Inferior parietal cortex (tissue), 1 donor: Measurements from ENCODE around the gene VEZF1.
"Not testable (repeated sequence)": the region's sequence is repeated elsewhere in the genome, so short reads cannot be mapped to it uniquely, and the experiment has no call there.

Experiments
- DNase-seq: peaks from one replicate; pipeline ENCODE4 v3.0.0-alpha.2; 2016; ENCODE audit errors: extremely low spot score

VEZF1 gene

GRCh38 chr17:57975044-57975443 lies 13.0 kb downstream of the VEZF1 start:
- DNase-seq, result no peak

- DNase-seq, result not testable (repeated sequence)
Observed at GRCh38 chr17:57974053-57974824, 13.8 kb downstream of the VEZF1 start.

GRCh38 chr17:57972151-57972550 lies 15.9 kb downstream of the VEZF1 start:
- no peak for DNase-seq

- DNase-seq, result no peak
Observed at GRCh38 chr17:57971572-57971971, 16.5 kb downstream of the VEZF1 start.

- no peak for DNase-seq
Observed at GRCh38 chr17:57970710-57971109, 17.3 kb downstream of the VEZF1 start.

GRCh38 chr17:57968456-57968855 lies 19.6 kb downstream of the VEZF1 start:
- DNase-seq, result no peak

- no peak for DNase-seq
Observed at GRCh38 chr17:57966875-57967274, 21.2 kb downstream of the VEZF1 start.

- DNase-seq, result no peak
Observed at GRCh38 chr17:57966246-57966645, 21.8 kb downstream of the VEZF1 start.

GRCh38 chr17:57965521-57966160 lies 22.4 kb downstream of the VEZF1 start:
- DNase-seq, result no peak

- no peak for DNase-seq
Observed at GRCh38 chr17:57963149-57963511, 24.9 kb downstream of the VEZF1 start.

- DNase-seq, result no peak
Observed at GRCh38 chr17:57962279-57963148, 25.5 kb downstream of the VEZF1 start.

- no peak for DNase-seq
Observed at GRCh38 chr17:57959929-57960328, 28.1 kb downstream of the VEZF1 start.

- not testable (repeated sequence) for DNase-seq
Observed at GRCh38 chr17:57958391-57958790, 29.7 kb downstream of the VEZF1 start.

GRCh38 chr17:57957886-57958285 lies 30.2 kb downstream of the VEZF1 start:
- DNase-seq, result no peak

GRCh38 chr17:57957120-57957850 lies 30.8 kb downstream of the VEZF1 start:
- no peak for DNase-seq

- no peak for DNase-seq
Observed at GRCh38 chr17:57956291-57957119, 31.5 kb downstream of the VEZF1 start.

- peak; percentile 62 for DNase-seq
Observed at GRCh38 chr17:57955183-57955931, 32.7 kb downstream of the VEZF1 start, which contains the start of gene CUEDC1. TSS of gene CUEDC1 (minus strand) at chr17:57955412. CDS start at chr17:57885564, 69,848 bp downstream.

GRCh38 chr17:57954397-57955182 lies 33.5 kb downstream of the VEZF1 start:
- DNase-seq, result no peak

GRCh38 chr17:57953705-57954396 lies 34.2 kb downstream of the VEZF1 start:
- no peak for DNase-seq
